IPS DF 6.9 (cell line): ENCODE measurements around the gene CRELD1.
"Not testable (repeated sequence)": the region's sequence is repeated elsewhere in the genome, so short reads cannot be mapped to it uniquely, and the experiment has no call there.

Experiments
- DNase-seq: peaks from one replicate; pipeline ENCODE4 v3.0.0-alpha.2; 2013; ENCODE audit warnings: low read depth, low spot score
- H3K27ac ChIP-seq: one replicate; pipeline ENCODE4 v1.5.1; 2013; ENCODE audit warnings: low read length, control low read depth
- H3K27me3 ChIP-seq: 2 replicates; pipeline ENCODE4 v1.6.1; 2013; ENCODE audit warnings: mild to moderate bottlenecking, low read length; ENCODE audit not compliant: control insufficient read depth, insufficient read depth
- H3K36me3 ChIP-seq: 2 replicates; pipeline ENCODE4 v1.6.1; 2013; ENCODE audit warnings: low read length; ENCODE audit not compliant: control insufficient read depth, insufficient read depth
- H3K4me1 ChIP-seq: 2 replicates; pipeline ENCODE4 v1.6.1; 2013; ENCODE audit warnings: low read length; ENCODE audit not compliant: control insufficient read depth, insufficient read depth
- H3K4me3 ChIP-seq: 2 replicates; pipeline ENCODE4 v1.5.1; 2013; ENCODE audit warnings: mild to moderate bottlenecking, low read length
- H3K9me3 ChIP-seq: 2 replicates; pipeline ENCODE4 v1.6.1; 2013; ENCODE audit warnings: low read length, inconsistent platforms; ENCODE audit not compliant: control insufficient read depth, insufficient read depth
- WGBS: extraction: QIAGEN DNeasy Blood & Tissue Kit; methylation state at CpG from one replicate; pipeline ENCODE4 v1.1.7; 2013; ENCODE audit warnings: mixed read lengths, missing lambda C conversion rate; ENCODE audit not compliant: insufficient read length, insufficient coverage; 5-methylcytosine and 5-hydroxymethylcytosine counted together

CRELD1 gene

GRCh38 chr3:9935966-9936510 is 2.4 kb downstream of the CRELD1 start:
- 0 out of 2 replicates have a peak, but pooled peaks cover 3% of the 10 kb centered on the region for H3K36me3 ChIP-seq
- H3K4me1 ChIP-seq: 0 out of 2 replicates have a peak, but pooled peaks cover 2% of the 10 kb centered on the region
- no peak overlapping the region for H3K27ac ChIP-seq
- no peak overlapping the region for H3K4me3 ChIP-seq
- WGBS: no CpG with 5 or more reads among the region's 5 CpGs
- no peaks in the 10 kb centered on the region for H3K9me3 ChIP-seq
- no peaks in the 10 kb centered on the region for H3K27me3 ChIP-seq
- no peak for DNase-seq

- H3K36me3 ChIP-seq: 0 out of 2 replicates have a peak, but pooled peaks cover 4% of the 10 kb centered on the region
- DNase-seq: no peak
- no peaks in the 10 kb centered on the region for H3K9me3 ChIP-seq
- no peak overlapping the region for H3K4me3 ChIP-seq
- H3K4me1 ChIP-seq: 0 out of 2 replicates have a peak, but pooled peaks cover 2% of the 10 kb centered on the region
- H3K27ac ChIP-seq: no peak overlapping the region
- no CpG with 5 or more reads among the region's 13 CpGs for WGBS
- H3K27me3 ChIP-seq: no peaks in the 10 kb centered on the region
Measured at GRCh38 chr3:9937486-9938238, 4.0 kb downstream of the CRELD1 start.

GRCh38 chr3:9938966-9939365 is 5.3 kb downstream of the CRELD1 start:
- Histone ChIP-seq H3K27ac (no peak overlapping the region), H3K4me3 (no peak overlapping the region), H3K4me1 (0 out of 2 replicates have a peak, but pooled peaks cover 2% of the 10 kb centered on the region), H3K36me3 (0 out of 2 replicates have a peak, but pooled peaks cover 4% of the 10 kb centered on the region), H3K27me3 (no peaks in the 10 kb centered on the region), H3K9me3 (no peaks in the 10 kb centered on the region)
- DNase-seq: no peak
- WGBS: no CpG with 5 or more reads among the region's 2 CpGs

- H3K36me3 ChIP-seq, H3K27me3 ChIP-seq, H3K9me3 ChIP-seq, DNase-seq, H3K4me1 ChIP-seq, H3K27ac ChIP-seq, H3K4me3 ChIP-seq: not testable (repeated sequence)
- no CpG with 5 or more reads among the region's 32 CpGs for WGBS
Measured at GRCh38 chr3:9939906-9940305, 6.3 kb downstream of the CRELD1 start.

- Histone ChIP-seq H3K27me3 (no peaks in the 10 kb centered on the region), H3K4me1 (no peaks in the 10 kb centered on the region), H3K27ac (no peak overlapping the region), H3K36me3 (0 out of 2 replicates have a peak, but pooled peaks cover 4% of the 10 kb centered on the region), H3K9me3 (no peaks in the 10 kb centered on the region), H3K4me3 (no peak overlapping the region)
- WGBS: no CpG with 5 or more reads among the region's 10 CpGs
- DNase-seq: no peak
Measured at GRCh38 chr3:9940746-9941145, 7.1 kb downstream of the CRELD1 start.

GRCh38 chr3:9942164-9942563 is 8.5 kb downstream of the CRELD1 start:
- Histone ChIP-seq H3K36me3 (0 out of 2 replicates have a peak, but pooled peaks cover 4% of the 10 kb centered on the region), H3K27ac (no peak overlapping the region), H3K4me3 (no peak overlapping the region), H3K27me3 (no peaks in the 10 kb centered on the region), H3K4me1 (0 out of 2 replicates have a peak, but pooled peaks cover 1% of the 10 kb centered on the region), H3K9me3 (no peaks in the 10 kb centered on the region)
- WGBS: no CpG with 5 or more reads among the region's 4 CpGs
- no peak for DNase-seq

GRCh38 chr3:9942934-9943690 is 9.5 kb downstream of the CRELD1 start:
- Histone ChIP-seq H3K4me1 (0 out of 2 replicates have a peak, but pooled peaks cover 3% of the 10 kb centered on the region), H3K9me3 (no peaks in the 10 kb centered on the region), H3K36me3 (0 out of 2 replicates have a peak, but pooled peaks cover 4% of the 10 kb centered on the region), H3K4me3 (no peak overlapping the region), H3K27me3 (no peaks in the 10 kb centered on the region), H3K27ac (no peak overlapping the region)
- no peak for DNase-seq
- WGBS: no CpG with 5 or more reads among the region's 11 CpGs

GRCh38 chr3:9944271-9944670 is 10.6 kb downstream of the CRELD1 start:
- Histone ChIP-seq H3K9me3 (no peaks in the 10 kb centered on the region), H3K36me3 (0 out of 2 replicates have a peak, but pooled peaks cover 4% of the 10 kb centered on the region), H3K4me3 (no peak overlapping the region), H3K27me3 (no peaks in the 10 kb centered on the region), H3K27ac (no peak overlapping the region), H3K4me1 (0 out of 2 replicates have a peak, but pooled peaks cover 3% of the 10 kb centered on the region)
- no peak for DNase-seq
- WGBS: no CpG with 5 or more reads among the region's 11 CpGs

- no peak overlapping the region for H3K27ac ChIP-seq
- H3K4me3 ChIP-seq: no peak overlapping the region
- H3K4me1 ChIP-seq: 0 out of 2 replicates have a peak, but pooled peaks cover 3% of the 10 kb centered on the region
- WGBS: no CpG with 5 or more reads among the region's 10 CpGs
- 0 out of 2 replicates have a peak, but pooled peaks cover 4% of the 10 kb centered on the region for H3K36me3 ChIP-seq
- no peak for DNase-seq
- no peaks in the 10 kb centered on the region for H3K27me3 ChIP-seq
- no peaks in the 10 kb centered on the region for H3K9me3 ChIP-seq
Measured at GRCh38 chr3:9945358-9945757, 11.7 kb downstream of the CRELD1 start.
